A549 (cell line): Measurements from ENCODE around the gene PRKN.

ENCODE experiments used
- EP300 ChIP-seq, 2 experiments: fragments of >200 bp; sonication (Bioruptor Twin); formaldehyde crosslinking; IDR thresholded peaks; 2 replicates in 1 of 2; 3 replicates in 1 of 2; pipeline ENCODE4 v1.6.1; 2016 to 2017
- TF ChIP-seq, protein P1 (sequence below): fragments of >200 bp; sonication (Bioruptor Twin); formaldehyde crosslinking; IDR thresholded peaks from 3 replicates; pipeline ENCODE4 v1.5.1; 2016
- TF ChIP-seq, protein P2 (sequence below): fragments of >200 bp; sonication (Bioruptor Twin); formaldehyde crosslinking; IDR thresholded peaks from 2 replicates; pipeline ENCODE4 v1.6.1; 2016

DNA sequence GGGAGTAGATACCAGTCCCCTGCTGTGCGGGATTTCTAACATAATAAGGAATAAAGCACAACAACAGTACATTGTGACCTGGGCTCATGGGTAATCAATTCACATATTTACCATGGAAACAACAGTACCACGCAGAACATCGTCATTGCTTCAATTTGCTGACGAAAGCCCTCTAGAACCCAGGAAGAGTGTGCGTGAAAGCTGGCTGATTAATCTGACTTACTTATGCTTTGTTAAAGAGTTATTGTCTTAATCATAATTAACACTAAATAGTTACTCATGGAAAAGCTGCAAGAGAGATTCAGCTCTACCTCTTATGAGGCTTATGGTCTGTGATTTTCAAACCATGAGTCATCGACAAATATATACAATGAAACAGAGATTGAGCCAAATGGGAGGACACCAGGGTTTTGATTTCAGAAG lies 809.4 kb downstream of the PRKN start:
- no peak for TF ChIP-seq EP300 (IDR thresholded peaks at IDR 0.05)
- TF ChIP-seq, protein P1, sequence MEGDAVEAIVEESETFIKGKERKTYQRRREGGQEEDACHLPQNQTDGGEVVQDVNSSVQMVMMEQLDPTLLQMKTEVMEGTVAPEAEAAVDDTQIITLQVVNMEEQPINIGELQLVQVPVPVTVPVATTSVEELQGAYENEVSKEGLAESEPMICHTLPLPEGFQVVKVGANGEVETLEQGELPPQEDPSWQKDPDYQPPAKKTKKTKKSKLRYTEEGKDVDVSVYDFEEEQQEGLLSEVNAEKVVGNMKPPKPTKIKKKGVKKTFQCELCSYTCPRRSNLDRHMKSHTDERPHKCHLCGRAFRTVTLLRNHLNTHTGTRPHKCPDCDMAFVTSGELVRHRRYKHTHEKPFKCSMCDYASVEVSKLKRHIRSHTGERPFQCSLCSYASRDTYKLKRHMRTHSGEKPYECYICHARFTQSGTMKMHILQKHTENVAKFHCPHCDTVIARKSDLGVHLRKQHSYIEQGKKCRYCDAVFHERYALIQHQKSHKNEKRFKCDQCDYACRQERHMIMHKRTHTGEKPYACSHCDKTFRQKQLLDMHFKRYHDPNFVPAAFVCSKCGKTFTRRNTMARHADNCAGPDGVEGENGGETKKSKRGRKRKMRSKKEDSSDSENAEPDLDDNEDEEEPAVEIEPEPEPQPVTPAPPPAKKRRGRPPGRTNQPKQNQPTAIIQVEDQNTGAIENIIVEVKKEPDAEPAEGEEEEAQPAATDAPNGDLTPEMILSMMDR = no peak
- TF ChIP-seq, protein P2, sequence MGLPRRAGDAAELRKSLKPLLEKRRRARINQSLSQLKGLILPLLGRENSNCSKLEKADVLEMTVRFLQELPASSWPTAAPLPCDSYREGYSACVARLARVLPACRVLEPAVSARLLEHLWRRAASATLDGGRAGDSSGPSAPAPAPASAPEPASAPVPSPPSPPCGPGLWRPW = no peak
